C4-2B (cell line): ENCODE data around the gene CD101.

Experiments used
- H3K27ac ChIP-seq: fragments of 450-650 bp; 2 replicates; pipeline ENCODE4 v1.5.1; 2017
- ZFX ChIP-seq: fragments of 450-650 bp; IDR thresholded peaks from 2 replicates; pipeline ENCODE4 v1.6.1; 2017
- TF ChIP-seq, protein P1 (sequence below): fragments of 450-650 bp; conservative IDR thresholded peaks from 2 replicates; pipeline ENCODE4 v1.5.1; 2017; ENCODE audit warnings: mild to moderate bottlenecking

Gene CD101

DNA sequence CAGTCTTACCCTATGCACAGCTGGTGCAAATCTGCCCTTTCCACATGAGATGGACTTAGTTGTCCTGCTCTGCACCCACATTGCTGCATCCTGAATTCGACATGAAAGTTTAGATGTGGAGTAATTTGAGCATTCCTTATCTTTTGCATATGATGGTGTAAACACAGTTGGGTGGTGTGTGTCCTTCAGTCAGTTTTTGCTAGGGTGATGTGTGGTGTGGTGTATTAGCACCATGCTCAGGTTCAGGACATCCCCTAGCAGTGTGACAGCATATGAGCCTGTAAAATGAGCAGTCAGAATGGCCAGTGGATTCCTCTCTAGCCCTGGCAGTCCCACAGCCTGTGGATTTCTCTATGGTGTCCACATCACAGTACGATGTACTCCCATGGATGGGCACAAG, 42.6 kb upstream of the CD101 start:
- H3K27ac ChIP-seq, result no peak overlapping the region
- TF ChIP-seq ZFX, result no peak
- TF ChIP-seq, protein P1, sequence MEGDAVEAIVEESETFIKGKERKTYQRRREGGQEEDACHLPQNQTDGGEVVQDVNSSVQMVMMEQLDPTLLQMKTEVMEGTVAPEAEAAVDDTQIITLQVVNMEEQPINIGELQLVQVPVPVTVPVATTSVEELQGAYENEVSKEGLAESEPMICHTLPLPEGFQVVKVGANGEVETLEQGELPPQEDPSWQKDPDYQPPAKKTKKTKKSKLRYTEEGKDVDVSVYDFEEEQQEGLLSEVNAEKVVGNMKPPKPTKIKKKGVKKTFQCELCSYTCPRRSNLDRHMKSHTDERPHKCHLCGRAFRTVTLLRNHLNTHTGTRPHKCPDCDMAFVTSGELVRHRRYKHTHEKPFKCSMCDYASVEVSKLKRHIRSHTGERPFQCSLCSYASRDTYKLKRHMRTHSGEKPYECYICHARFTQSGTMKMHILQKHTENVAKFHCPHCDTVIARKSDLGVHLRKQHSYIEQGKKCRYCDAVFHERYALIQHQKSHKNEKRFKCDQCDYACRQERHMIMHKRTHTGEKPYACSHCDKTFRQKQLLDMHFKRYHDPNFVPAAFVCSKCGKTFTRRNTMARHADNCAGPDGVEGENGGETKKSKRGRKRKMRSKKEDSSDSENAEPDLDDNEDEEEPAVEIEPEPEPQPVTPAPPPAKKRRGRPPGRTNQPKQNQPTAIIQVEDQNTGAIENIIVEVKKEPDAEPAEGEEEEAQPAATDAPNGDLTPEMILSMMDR, result no peak

DNA sequence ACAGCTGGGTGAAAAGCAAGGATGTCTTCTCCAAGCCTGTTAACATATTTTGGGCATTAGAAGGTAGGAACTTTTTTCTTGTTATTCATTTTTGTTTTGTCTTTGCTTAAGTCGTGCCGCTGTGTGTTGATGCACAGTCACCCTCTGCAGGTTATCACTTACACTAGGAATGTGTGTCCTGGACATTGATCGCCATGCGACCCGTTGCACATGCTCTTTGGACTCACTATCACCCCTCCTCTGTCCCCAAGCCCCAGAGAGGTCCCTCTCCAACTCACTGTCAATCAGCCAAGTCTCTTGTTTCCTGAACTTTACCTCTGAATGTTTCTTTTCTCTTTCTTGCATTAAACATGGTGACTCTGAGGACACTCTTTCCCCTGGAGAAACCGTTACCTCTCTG, 40.0 kb upstream of the CD101 start:
- TF ChIP-seq, protein P1, result no peak
- no peak for TF ChIP-seq ZFX

DNA sequence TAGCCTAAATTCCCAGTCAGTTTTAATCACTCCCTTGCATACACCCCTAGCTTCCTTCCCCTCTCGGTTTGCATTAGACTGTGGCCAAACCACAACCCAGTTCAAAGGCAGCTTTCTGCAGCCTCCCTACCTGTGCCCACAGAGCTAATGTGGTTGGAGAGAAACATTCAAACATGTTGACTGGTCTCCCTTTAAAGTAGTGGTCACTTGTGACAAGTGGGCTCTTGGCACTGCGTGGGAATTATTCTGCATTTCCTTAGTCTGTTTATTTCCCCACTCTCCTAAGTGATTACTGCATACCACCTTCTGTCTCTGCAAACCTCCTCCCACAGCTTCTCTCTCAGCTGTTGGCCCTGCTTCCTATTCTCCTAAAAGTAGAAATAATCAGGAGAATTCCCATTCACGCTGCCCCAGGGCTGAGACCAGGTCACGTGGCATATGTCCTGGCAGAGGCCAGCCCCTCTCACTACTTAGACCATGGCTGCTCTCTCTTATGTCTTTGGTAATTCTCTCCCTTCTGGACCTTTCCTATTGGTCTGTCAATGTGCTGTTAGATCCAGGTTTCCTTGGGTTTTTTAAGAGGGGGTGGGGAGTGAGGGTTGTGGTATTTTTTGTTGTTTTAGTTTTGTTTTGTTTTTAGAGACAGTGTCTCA, 38.4 kb upstream of the CD101 start:
- TF ChIP-seq ZFX, result no peak
- TF ChIP-seq, protein P1, result no peak
- no peak overlapping the region for H3K27ac ChIP-seq

More for the DNA sequence above, 40.0 kb upstream of the CD101 start:
- H3K27ac ChIP-seq, result no peak overlapping the region

DNA sequence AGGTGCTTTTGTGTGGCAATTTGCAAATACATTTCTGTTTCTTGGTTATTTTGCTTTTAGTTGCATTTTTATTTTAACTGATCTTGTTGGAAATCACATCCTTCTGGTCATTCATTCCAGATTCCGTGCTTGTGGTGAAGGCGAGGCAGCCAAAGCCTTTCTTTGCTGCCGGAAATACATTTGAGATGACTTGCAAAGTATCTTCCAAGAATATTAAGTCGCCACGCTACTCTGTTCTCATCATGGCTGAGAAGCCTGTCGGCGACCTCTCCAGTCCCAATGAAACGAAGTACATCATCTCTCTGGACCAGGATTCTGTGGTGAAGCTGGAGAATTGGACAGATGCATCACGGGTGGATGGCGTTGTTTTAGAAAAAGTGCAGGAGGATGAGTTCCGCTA, 34.8 kb upstream of the CD101 start:
- no peak overlapping the region for H3K27ac ChIP-seq
- TF ChIP-seq ZFX, result no peak
- TF ChIP-seq, protein P1, result no peak

DNA sequence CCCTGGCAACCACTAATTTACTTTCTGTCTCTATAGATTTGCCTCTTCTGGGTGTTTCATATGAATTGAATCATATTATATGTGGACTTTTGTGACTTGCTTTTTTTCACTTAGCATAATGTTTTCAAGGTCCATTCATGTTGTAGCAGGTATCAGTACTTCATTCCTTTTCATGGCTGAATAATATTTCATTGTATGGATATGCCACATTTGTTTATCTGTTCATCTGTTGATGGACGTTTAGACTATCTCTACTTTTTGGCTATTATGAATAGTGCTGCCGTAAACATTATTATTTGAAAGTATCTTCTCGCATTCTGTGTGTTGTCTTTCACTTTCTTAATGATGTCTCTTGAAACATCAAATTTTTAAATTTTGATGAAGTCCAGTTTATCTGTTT, 32.8 kb upstream of the CD101 start:
- TF ChIP-seq, protein P1, result no peak
- TF ChIP-seq ZFX, result no peak
- no peak overlapping the region for H3K27ac ChIP-seq

DNA sequence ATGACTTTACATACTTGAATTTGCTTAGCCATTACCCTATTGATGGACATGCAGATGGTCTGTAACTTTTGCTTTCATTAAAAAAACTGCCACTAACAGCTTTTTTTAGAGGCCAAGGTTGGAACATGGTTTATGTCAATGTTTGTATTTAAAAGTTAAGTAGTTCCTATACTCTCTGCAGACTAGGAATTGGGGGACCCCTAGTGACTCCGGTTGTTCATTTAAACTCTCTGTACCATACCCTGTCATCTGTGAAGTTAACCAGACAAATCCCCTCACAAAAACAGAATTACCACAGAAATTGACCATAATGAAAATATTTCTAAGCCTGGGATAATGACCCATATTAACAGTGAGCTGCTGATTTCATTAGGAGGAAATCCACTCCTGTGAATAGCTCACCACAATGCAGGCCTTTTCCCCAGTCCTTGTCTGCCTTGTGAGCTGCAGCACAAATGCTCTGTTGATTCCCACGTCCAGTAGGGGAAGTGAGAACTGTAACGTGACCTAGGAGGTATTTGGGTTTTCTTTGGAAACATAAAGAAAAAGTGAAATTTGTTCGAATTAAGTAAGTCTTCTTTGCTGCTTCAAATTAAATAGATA, 30.2 kb upstream of the CD101 start:
- no peak for TF ChIP-seq ZFX
- TF ChIP-seq, protein P1, result no peak
- H3K27ac ChIP-seq, result no peak overlapping the region

DNA sequence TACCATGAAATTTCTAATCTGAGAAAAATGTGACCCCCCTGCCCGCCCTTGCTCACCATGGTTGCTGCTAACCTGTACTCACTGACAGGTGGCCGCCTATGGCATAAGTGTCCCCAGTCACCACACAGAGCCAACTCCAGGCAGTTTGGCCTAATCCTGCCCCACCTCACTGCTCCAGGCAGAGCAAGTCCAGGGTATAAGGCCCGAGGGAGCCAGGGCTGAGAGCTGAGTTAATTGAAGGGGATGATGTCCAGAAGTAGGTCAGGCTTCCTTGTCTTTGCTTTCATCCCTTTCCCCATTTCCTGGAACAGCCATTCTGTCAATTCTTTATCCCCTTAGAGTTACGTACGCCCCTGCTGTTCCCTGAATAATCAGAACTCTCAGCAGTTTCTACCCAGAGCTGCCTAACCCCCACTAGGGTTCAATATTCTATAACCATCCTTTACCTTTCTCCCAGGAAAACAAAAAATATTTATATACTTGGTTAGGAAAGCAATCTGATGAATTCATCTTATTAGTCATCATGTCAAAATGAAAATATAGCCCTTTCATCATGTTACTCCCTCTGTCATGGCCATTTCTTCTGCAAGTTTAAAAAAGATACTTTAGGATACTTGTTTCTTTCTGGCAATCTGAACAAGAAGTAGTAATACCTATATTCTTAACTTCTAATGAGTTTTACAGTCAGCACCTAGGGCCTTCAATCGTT, 29.4 kb upstream of the CD101 start:
- no peak overlapping the region for H3K27ac ChIP-seq

More for the DNA sequence above, 29.4 kb upstream of the CD101 start:
- TF ChIP-seq, protein P1, result no peak
- TF ChIP-seq ZFX, result no peak
